Keratinocyte (primary cell): ENCODE measurements around the gene OR4E2. TPM values are rescaled to one million over a fixed set of nuclear protein-coding genes. Genes with fewer than 3 reads are reported as not detected.

Experiments used
- DNase-seq: peaks from one replicate; pipeline ENCODE4 v3.0.0-alpha.2; 2011; ENCODE audit warnings: low read depth, missing footprints, low spot score
- FAIRE-seq: peaks from 2 replicates; lab custom pipeline; 2011; peaks lifted over from hg19 to GRCh38; lab: Jason Lieb, UNC
- H2AFZ ChIP-seq: 2 replicates; pipeline ENCODE4 v1.6.0; 2012; ENCODE audit warnings: low read length, control low read depth, inconsistent platforms; ENCODE audit not compliant: control insufficient read depth
- H3K27ac ChIP-seq: 2 replicates; pipeline ENCODE4 v1.5.1; 2011; ENCODE audit warnings: low read length; ENCODE audit not compliant: control insufficient read depth, insufficient read depth
- H3K27me3 ChIP-seq: 3 replicates; pipeline ENCODE4 v1.6.0; 2011; ENCODE audit warnings: low read length; ENCODE audit not compliant: control insufficient read depth, insufficient read depth; ENCODE audit errors: extremely low read depth
- H3K36me3 ChIP-seq, 2 experiments: 2 replicates in 1 of 2; 3 replicates in 1 of 2; pipeline ENCODE4 v1.5.1; 2011; ENCODE audit warnings: low read length in 2 of 2, mild to moderate bottlenecking in 1 of 2; ENCODE audit not compliant: control insufficient read depth in 2 of 2, insufficient read depth in 2 of 2; ENCODE audit errors: extremely low read depth in 1 of 2
- H3K4me1 ChIP-seq: 3 replicates; pipeline ENCODE4 v1.5.1; 2011; ENCODE audit warnings: low read length; ENCODE audit not compliant: control insufficient read depth, insufficient read depth; ENCODE audit errors: extremely low read depth
- H3K4me2 ChIP-seq: 3 replicates; pipeline ENCODE4 v1.6.0; 2011; ENCODE audit warnings: low read depth, low read length; ENCODE audit not compliant: control insufficient read depth, insufficient read depth; ENCODE audit errors: extremely low read depth
- H3K4me3 ChIP-seq, 3 experiments: fragments of 200-600 bp in 1 of 3; sonication (generic) in 1 of 3; 2 replicates in 2 of 3; 3 replicates in 1 of 3; pipeline ENCODE4 v1.5.1; 2011 to 2016; ENCODE audit warnings: low read length in 3 of 3, mild to moderate bottlenecking in 3 of 3, control low read depth in 2 of 3, inconsistent platforms in 1 of 3, low read depth in 1 of 3, mixed read lengths in 1 of 3, mixed run types in 1 of 3, moderate library complexity in 1 of 3; ENCODE audit not compliant: control insufficient read depth in 2 of 3, insufficient read depth in 2 of 3; ENCODE audit errors: extremely low read depth in 1 of 3
- H3K79me2 ChIP-seq: 2 replicates; pipeline ENCODE4 v1.6.0; 2012; ENCODE audit warnings: low read length; ENCODE audit not compliant: control insufficient read depth, insufficient read depth
- H3K9ac ChIP-seq: 3 replicates; pipeline ENCODE4 v1.6.0; 2011; ENCODE audit warnings: low read length; ENCODE audit not compliant: control insufficient read depth, insufficient read depth; ENCODE audit errors: extremely low read depth
- H3K9me1 ChIP-seq: 3 replicates; pipeline ENCODE4 v1.6.0; 2011; ENCODE audit warnings: low read length; ENCODE audit not compliant: control insufficient read depth, insufficient read depth; ENCODE audit errors: extremely low read depth
- H3K9me3 ChIP-seq: 2 replicates; pipeline ENCODE4 v1.5.1; 2012; ENCODE audit warnings: low read depth, low read length; ENCODE audit not compliant: control insufficient read depth
- H4K20me1 ChIP-seq: 3 replicates; pipeline ENCODE4 v1.6.0; 2011; ENCODE audit warnings: low read length; ENCODE audit not compliant: control insufficient read depth, insufficient read depth; ENCODE audit errors: extremely low read depth
- EZH2 ChIP-seq: IDR thresholded peaks from one replicate; pipeline ENCODE4 v1.6.1; 2012; ENCODE audit warnings: inconsistent platforms, mild to moderate bottlenecking, low read length, moderate library complexity
- dilution Hi-C: fragments of 300-500 bp; cut with MboI; formaldehyde crosslinking; loops from one replicate; pipeline ENCODE4 v1.7.0; 2020; ENCODE audit warnings: low sequenced_read_pairs; ENCODE audit not compliant: extremely low pct_ligation_motif_present
- polyA plus RNA-seq, 5 experiments: library from polyadenylated mRNA; depleted of rRNA in 3 of 5; stranded (reverse) in 3 of 5; stranded (forward) in 1 of 5; unstranded in 1 of 5; fragments of >200 nt; gene quantifications; 1 replicate in 1 of 5; 2 replicates in 3 of 5; 3 replicates in 1 of 5; pipeline versions ENCODE4 v1.2.1 to v1.2.3, GENCODE V29; 2011 to 2012; ENCODE audit warnings: missing spikeins in 2 of 5, low read depth in 1 of 5, low replicate concordance in 1 of 5
- small RNA-seq, 3 experiments: library from RNA; depleted of rRNA; stranded (forward); fragments of <200 nt; gene quantifications; one replicate each; pipeline ENCODE3, GENCODE V24; 2012; ENCODE audit warnings: low read depth in 3 of 3, low replicate concordance in 1 of 3; ENCODE audit not compliant: insufficient read length in 3 of 3
- TF ChIP-seq, protein P1 (sequence below), 3 experiments: IDR thresholded peaks in 1 of 3; conservative IDR thresholded peaks in 1 of 3; optimal IDR thresholded peaks in 1 of 3; 2 replicates in 2 of 3; 3 replicates in 1 of 3; pipeline versions ENCODE3 to v1.5.1; 2011; ENCODE audit warnings: low read length in 3 of 3, mild to moderate bottlenecking in 3 of 3, moderate library complexity in 2 of 3, control low read depth in 1 of 3, inconsistent platforms in 1 of 3; ENCODE audit not compliant: insufficient read depth in 2 of 3; ENCODE audit errors: extremely low read depth in 1 of 3

OR4E2 gene
- polyA plus RNA-seq, 1 donor (not counting 4 experiments of a cell fraction or from before 2014, with no cell fraction given), result not detected

DNA sequence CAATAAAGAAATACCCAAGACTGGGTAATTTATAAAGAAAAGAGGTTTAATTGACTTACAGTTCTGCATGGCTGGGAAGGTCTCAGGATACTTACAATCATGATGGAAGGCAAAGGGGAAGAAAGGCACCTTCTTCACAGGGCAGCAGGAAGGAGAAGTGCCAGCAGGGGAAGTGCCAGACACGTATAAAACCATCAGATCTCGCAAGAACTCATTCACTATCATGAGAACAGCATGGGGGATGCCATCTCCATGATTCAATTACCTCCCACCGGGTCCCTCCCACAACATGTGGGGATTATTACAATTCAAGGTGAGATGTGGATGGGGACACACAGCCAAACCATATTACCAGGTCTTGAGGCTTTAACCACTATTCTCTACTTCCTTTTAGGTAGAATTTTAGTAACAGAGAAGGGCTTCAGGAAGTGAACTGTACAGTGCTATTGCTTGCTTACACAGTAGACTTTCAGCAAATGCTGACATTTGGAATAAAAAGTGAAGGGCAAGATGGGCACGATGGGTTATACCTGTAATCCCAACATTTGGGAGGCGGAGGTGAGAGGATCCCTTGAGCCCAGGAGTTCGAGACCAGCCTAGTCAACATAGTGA, 60.8 kb downstream of the OR4E2 start:
- H3K27me3 ChIP-seq, result no peaks in the 10 kb centered on the region
- FAIRE-seq (no peak), DNase-seq (no peak)
- H3K9ac ChIP-seq, result no peak overlapping the region
- H3K4me2 ChIP-seq, result no peak overlapping the region
- H3K9me1 ChIP-seq, result no peaks in the 10 kb centered on the region
- H3K36me3 ChIP-seq, result no peaks in the 10 kb centered on the region
- no peak overlapping the region for H3K4me3 ChIP-seq
- TF ChIP-seq, protein P1, sequence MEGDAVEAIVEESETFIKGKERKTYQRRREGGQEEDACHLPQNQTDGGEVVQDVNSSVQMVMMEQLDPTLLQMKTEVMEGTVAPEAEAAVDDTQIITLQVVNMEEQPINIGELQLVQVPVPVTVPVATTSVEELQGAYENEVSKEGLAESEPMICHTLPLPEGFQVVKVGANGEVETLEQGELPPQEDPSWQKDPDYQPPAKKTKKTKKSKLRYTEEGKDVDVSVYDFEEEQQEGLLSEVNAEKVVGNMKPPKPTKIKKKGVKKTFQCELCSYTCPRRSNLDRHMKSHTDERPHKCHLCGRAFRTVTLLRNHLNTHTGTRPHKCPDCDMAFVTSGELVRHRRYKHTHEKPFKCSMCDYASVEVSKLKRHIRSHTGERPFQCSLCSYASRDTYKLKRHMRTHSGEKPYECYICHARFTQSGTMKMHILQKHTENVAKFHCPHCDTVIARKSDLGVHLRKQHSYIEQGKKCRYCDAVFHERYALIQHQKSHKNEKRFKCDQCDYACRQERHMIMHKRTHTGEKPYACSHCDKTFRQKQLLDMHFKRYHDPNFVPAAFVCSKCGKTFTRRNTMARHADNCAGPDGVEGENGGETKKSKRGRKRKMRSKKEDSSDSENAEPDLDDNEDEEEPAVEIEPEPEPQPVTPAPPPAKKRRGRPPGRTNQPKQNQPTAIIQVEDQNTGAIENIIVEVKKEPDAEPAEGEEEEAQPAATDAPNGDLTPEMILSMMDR (optimal IDR thresholded peaks at IDR 0.05 in 1 of 3, IDR thresholded peaks at IDR 0.05 in 1 of 3, conservative IDR thresholded peaks at IDR 0.05 in 1 of 3; ENCODE audit: extremely low read depth in 1 of 3, insufficient read depth in 2 of 3, low read length in 3 of 3), result no peak
- no peak for TF ChIP-seq EZH2
- no peaks in the 10 kb centered on the region for H4K20me1 ChIP-seq
- no peaks in the 10 kb centered on the region for H3K4me1 ChIP-seq
- H3K27ac ChIP-seq, result no peak overlapping the region
- no peaks in the 10 kb centered on the region for H3K9me3 ChIP-seq
- dilution Hi-C loops, result no loop called here
- H3K79me2 ChIP-seq, result no peaks in the 10 kb centered on the region
- no peak overlapping the region for H2AFZ ChIP-seq

Small RNA genes lying within 50 kb of the gene (small RNA-seq; reads per million reads assigned to genes)
- 0 reads per million in 3 experiments for gene AC243972.3

Other genes starting within 250 kb of the OR4E2 start
- 21.0 to 24.7 TPM (median 23.3 TPM) in 3 replicates for gene CHD8, start 197.7 kb upstream of the OR4E2 start, polyA plus RNA-seq
- 12.4 to 18.3 TPM (median 17.7 TPM) in 3 replicates for gene RAB2B, start 176.9 kb upstream of the OR4E2 start, polyA plus RNA-seq
- gene TOX4, start 176.6 kb upstream of the OR4E2 start, polyA plus RNA-seq, result 85.4 to 111 TPM (median 94.6 TPM) in 3 replicates
- gene METTL3, start 142.5 kb upstream of the OR4E2 start, polyA plus RNA-seq, result 66.5 to 99.7 TPM (median 96.0 TPM) in 3 replicates
- gene SALL2, start 127.5 kb upstream of the OR4E2 start, polyA plus RNA-seq, result 0.44 to 0.84 TPM (median 0.64 TPM) in 3 replicates
- gene OR10G3, start 73.8 kb upstream of the OR4E2 start, polyA plus RNA-seq, result not detected in 3 replicates
- gene OR10G2, start 18.9 kb upstream of the OR4E2 start, polyA plus RNA-seq, result not detected in 3 replicates
- gene OR4E1, start 20.0 kb downstream of the OR4E2 start, polyA plus RNA-seq, result not detected in 3 replicates